ENCODE results near the gene MSANTD2.

Gene MSANTD2

GRCh38 chr11:124756753-124757227 is 43.4 kb downstream of the MSANTD2 start:
- no peak overlapping the region for H3K4me3 ChIP-seq (ENCODE audit: insufficient read depth, low read length, poor library complexity, severe bottlenecking)
- no peaks in the 10 kb centered on the region for H4K20me1 ChIP-seq (ENCODE audit: low read depth, low read length)
- H2AFZ ChIP-seq (ENCODE audit: low read depth, low read length, severe bottlenecking), result no peak overlapping the region
- H3K27me3 ChIP-seq (ENCODE audit: low read length), result no peaks in the 10 kb centered on the region
- H3K9me2 ChIP-seq (replicated peaks; ENCODE audit: insufficient read depth, low read length), result no peaks in the 10 kb centered on the region
- no peaks in the 10 kb centered on the region for H3K79me2 ChIP-seq (ENCODE audit: insufficient read depth, low read length)
- H3K36me3 ChIP-seq (ENCODE audit: low read length), result no peaks in the 10 kb centered on the region
- H3K4me2 ChIP-seq (ENCODE audit: low read depth, low read length, poor library complexity, severe bottlenecking), result no peak overlapping the region
- TF ChIP-seq EZH2phosphoT487 (conservative IDR thresholded peaks at IDR 0.05; ENCODE audit: low read length) (no peak), CTCF (IDR thresholded peaks at IDR 0.05; ENCODE audit: insufficient read depth, low read length, poor library complexity, severe bottlenecking) (no peak)
- no peak overlapping the region for H3K9ac ChIP-seq (ENCODE audit: low read length)
- H3K9me3 ChIP-seq (ENCODE audit: insufficient read depth, low read length), result no peaks in the 10 kb centered on the region
- H3F3A ChIP-seq (ENCODE audit: insufficient read depth), result no peaks in the 10 kb centered on the region
- no peak overlapping the region for H3K27ac ChIP-seq (ENCODE audit: low read depth, low read length)

GRCh38 chr11:124756033-124756752 is 44.0 kb downstream of the MSANTD2 start:
- H3K36me3 ChIP-seq (ENCODE audit: low read length), result no peaks in the 10 kb centered on the region

GRCh38 chr11:124754710-124755109 is 45.5 kb downstream of the MSANTD2 start:
- Histone ChIP-seq H2AFZ (ENCODE audit: low read depth, low read length, severe bottlenecking) (no peak overlapping the region), H3K9me2 (replicated peaks; ENCODE audit: insufficient read depth, low read length) (no peaks in the 10 kb centered on the region), H3K36me3 (ENCODE audit: low read length) (no peaks in the 10 kb centered on the region), H3K27me3 (ENCODE audit: low read length) (no peaks in the 10 kb centered on the region), H3K4me2 (ENCODE audit: low read depth, low read length, poor library complexity, severe bottlenecking) (no peak overlapping the region), H3F3A (ENCODE audit: insufficient read depth) (no peaks in the 10 kb centered on the region), H3K79me2 (ENCODE audit: insufficient read depth, low read length) (no peaks in the 10 kb centered on the region), H3K27ac (ENCODE audit: low read depth, low read length) (no peak overlapping the region), H3K9me3 (ENCODE audit: insufficient read depth, low read length) (no peaks in the 10 kb centered on the region), H3K4me3 (ENCODE audit: insufficient read depth, low read length, poor library complexity, severe bottlenecking) (no peak overlapping the region), H4K20me1 (ENCODE audit: low read depth, low read length) (no peaks in the 10 kb centered on the region), H3K9ac (ENCODE audit: low read length) (no peak overlapping the region)
- TF ChIP-seq EZH2phosphoT487 (conservative IDR thresholded peaks at IDR 0.05; ENCODE audit: low read length) (no peak), CTCF (IDR thresholded peaks at IDR 0.05; ENCODE audit: insufficient read depth, low read length, poor library complexity, severe bottlenecking) (no peak)

More at GRCh38 chr11:124756033-124756752, 44.0 kb downstream of the MSANTD2 start:
- H4K20me1 ChIP-seq (ENCODE audit: low read depth, low read length), result no peaks in the 10 kb centered on the region
- no peaks in the 10 kb centered on the region for H3K79me2 ChIP-seq (ENCODE audit: insufficient read depth, low read length)
- H3F3A ChIP-seq (ENCODE audit: insufficient read depth), result no peaks in the 10 kb centered on the region
- no peak overlapping the region for H3K27ac ChIP-seq (ENCODE audit: low read depth, low read length)
- H3K4me2 ChIP-seq (ENCODE audit: low read depth, low read length, poor library complexity, severe bottlenecking), result no peak overlapping the region
- H3K9me2 ChIP-seq (replicated peaks; ENCODE audit: insufficient read depth, low read length), result no peaks in the 10 kb centered on the region
- no peaks in the 10 kb centered on the region for H3K27me3 ChIP-seq (ENCODE audit: low read length)
- no peak overlapping the region for H3K9ac ChIP-seq (ENCODE audit: low read length)
- H3K9me3 ChIP-seq (ENCODE audit: insufficient read depth, low read length), result no peaks in the 10 kb centered on the region
- no peak overlapping the region for H2AFZ ChIP-seq (ENCODE audit: low read depth, low read length, severe bottlenecking)
- no peak for TF ChIP-seq CTCF (IDR thresholded peaks at IDR 0.05; ENCODE audit: insufficient read depth, low read length, poor library complexity, severe bottlenecking)
- TF ChIP-seq EZH2phosphoT487 (conservative IDR thresholded peaks at IDR 0.05; ENCODE audit: low read length), result no peak
- H3K4me3 ChIP-seq (ENCODE audit: insufficient read depth, low read length, poor library complexity, severe bottlenecking), result no peak overlapping the region
